ENCODE measurements around the gene SLC35F2.

Gene SLC35F2

GRCh38 chr11:107825875-107826274 is 32.7 kb downstream of the SLC35F2 start:
- no peak for DNase-seq (ENCODE audit: low read depth)
- no peak for TF ChIP-seq CTCF (conservative IDR thresholded peaks at IDR 0.05; ENCODE audit: control insufficient read depth, insufficient read depth, low read depth, low read length)
- H3K4me3 ChIP-seq (ENCODE audit: control insufficient read depth, low read depth, low read length), result no peak overlapping the region

- peak; percentile 39 for DNase-seq (ENCODE audit: low read depth)
- H3K4me3 ChIP-seq (ENCODE audit: control insufficient read depth, low read depth, low read length), result no peak overlapping the region
- TF ChIP-seq CTCF (conservative IDR thresholded peaks at IDR 0.05; ENCODE audit: control insufficient read depth, insufficient read depth, low read depth, low read length), result no peak
Measured at GRCh38 chr11:107824668-107825369, 33.8 kb downstream of the SLC35F2 start.

- DNase-seq (ENCODE audit: low read depth), result peak; percentile 40
- H3K4me3 ChIP-seq (ENCODE audit: control insufficient read depth, low read depth, low read length), result no peak overlapping the region
- no peak for TF ChIP-seq CTCF (conservative IDR thresholded peaks at IDR 0.05; ENCODE audit: control insufficient read depth, insufficient read depth, low read depth, low read length)
Measured at GRCh38 chr11:107821199-107821927, 37.2 kb downstream of the SLC35F2 start.

- peak; percentile 43 for DNase-seq (ENCODE audit: low read depth)
Measured at GRCh38 chr11:107819361-107820014, 39.1 kb downstream of the SLC35F2 start.

GRCh38 chr11:107818491-107818890 is 40.1 kb downstream of the SLC35F2 start:
- no peak overlapping the region for H3K4me3 ChIP-seq (ENCODE audit: control insufficient read depth, low read depth, low read length)
- no peak for TF ChIP-seq CTCF (conservative IDR thresholded peaks at IDR 0.05; ENCODE audit: control insufficient read depth, insufficient read depth, low read depth, low read length)
- no peak for DNase-seq (ENCODE audit: low read depth)

More at GRCh38 chr11:107819361-107820014, 39.1 kb downstream of the SLC35F2 start:
- TF ChIP-seq CTCF (conservative IDR thresholded peaks at IDR 0.05; ENCODE audit: control insufficient read depth, insufficient read depth, low read depth, low read length), result no peak
- no peak overlapping the region for H3K4me3 ChIP-seq (ENCODE audit: control insufficient read depth, low read depth, low read length)

GRCh38 chr11:107816028-107816427 is 42.6 kb downstream of the SLC35F2 start:
- no peak overlapping the region for H3K4me3 ChIP-seq (ENCODE audit: control insufficient read depth, low read depth, low read length)
- DNase-seq (ENCODE audit: low read depth), result no peak
- TF ChIP-seq CTCF (conservative IDR thresholded peaks at IDR 0.05; ENCODE audit: control insufficient read depth, insufficient read depth, low read depth, low read length), result no peak

Data from fibroblast of mammary gland (primary cell).